ENCODE data around the gene INS. TPM values are rescaled to one million over a fixed set of nuclear protein-coding genes. Genes with fewer than 3 reads are reported as not detected.
A peak's percentile ranks its signal among the peaks of the same experiment; 100 is the strongest.

INS gene
- total and polyA plus RNA-seq, 2 of the 13 experiments (the other 11 are each of a cell fraction or from before 2014, with no cell fraction given), result not detected

GRCh38 chr11:2134022-2135010, 26.7 kb downstream of the INS start (continued):
- TF ChIP-seq THAP8 (CRISPR knock-in tag; IDR thresholded peaks at IDR 0.05; ENCODE audit: borderline replicate concordance) (no peak), SNAPC4 (CRISPR knock-in tag; IDR thresholded peaks at IDR 0.05) (peak; percentile 58; the same call in 1 of the 2 replicates), MAX (IDR thresholded peaks at IDR 0.05) (no peak), ZNF354B (CRISPR knock-in tag; IDR thresholded peaks at IDR 0.05) (no peak), ZNF878 (CRISPR knock-in tag; IDR thresholded peaks at IDR 0.05) (peak; percentile 5; the same call in 1 of the 2 replicates), MAF1 (CRISPR knock-in tag; IDR thresholded peaks at IDR 0.05; ENCODE audit: borderline replicate concordance) (no peak), JDP2 (CRISPR knock-in tag; IDR thresholded peaks at IDR 0.05; ENCODE audit: borderline replicate concordance) (0 out of 2 replicates have a peak, but pooled peaks have one; percentile 18), SNAPC2 (CRISPR knock-in tag; IDR thresholded peaks at IDR 0.05) (0 out of 2 replicates have a peak, but pooled peaks have one; percentile 0), ZFP91 (CRISPR knock-in tag; IDR thresholded peaks at IDR 0.05; ENCODE audit: borderline replicate concordance) (peak; percentile 11; the same call in 1 of the 2 replicates), ZNF607 (CRISPR knock-in tag; IDR thresholded peaks at IDR 0.05; ENCODE audit: borderline replicate concordance) (0 out of 2 replicates have a peak, but pooled peaks have one; percentile 29), LCORL (IDR thresholded peaks at IDR 0.05) (no peak), LCORL (CRISPR knock-in tag; IDR thresholded peaks at IDR 0.05) (0 out of 2 replicates have a peak, but pooled peaks have one; percentile 6), ZNF83 (CRISPR knock-in tag; IDR thresholded peaks at IDR 0.05; ENCODE audit: borderline replicate concordance) (no peak; the same call in 1 of the 2 replicates), ZBTB49 (CRISPR knock-in tag; IDR thresholded peaks at IDR 0.05; ENCODE audit: borderline replicate concordance) (no peak), ZNF546 (CRISPR knock-in tag; conservative IDR thresholded peaks at IDR 0.05) (0 out of 2 replicates have a peak, but pooled peaks have one; percentile 5), SALL2 (CRISPR knock-in tag; IDR thresholded peaks at IDR 0.05) (no peak)

All from HepG2 (cell line).